KBM-7 (cell line): ENCODE measurements around the gene EFHD1.

Experiments used
- DNase-seq: peaks from one replicate; pipeline ENCODE4 v3.0.0-alpha.2; 2015
- in situ Hi-C: fragments of 300-500 bp; cut with MboI; formaldehyde crosslinking; loops from 2 replicates; pipeline ENCODE4 v1.14.3; 2020; ENCODE audit warnings: low sequenced_read_pairs, low pct_unique_long_range_greater_than_20kb, mixed read lengths

EFHD1 gene

DNA sequence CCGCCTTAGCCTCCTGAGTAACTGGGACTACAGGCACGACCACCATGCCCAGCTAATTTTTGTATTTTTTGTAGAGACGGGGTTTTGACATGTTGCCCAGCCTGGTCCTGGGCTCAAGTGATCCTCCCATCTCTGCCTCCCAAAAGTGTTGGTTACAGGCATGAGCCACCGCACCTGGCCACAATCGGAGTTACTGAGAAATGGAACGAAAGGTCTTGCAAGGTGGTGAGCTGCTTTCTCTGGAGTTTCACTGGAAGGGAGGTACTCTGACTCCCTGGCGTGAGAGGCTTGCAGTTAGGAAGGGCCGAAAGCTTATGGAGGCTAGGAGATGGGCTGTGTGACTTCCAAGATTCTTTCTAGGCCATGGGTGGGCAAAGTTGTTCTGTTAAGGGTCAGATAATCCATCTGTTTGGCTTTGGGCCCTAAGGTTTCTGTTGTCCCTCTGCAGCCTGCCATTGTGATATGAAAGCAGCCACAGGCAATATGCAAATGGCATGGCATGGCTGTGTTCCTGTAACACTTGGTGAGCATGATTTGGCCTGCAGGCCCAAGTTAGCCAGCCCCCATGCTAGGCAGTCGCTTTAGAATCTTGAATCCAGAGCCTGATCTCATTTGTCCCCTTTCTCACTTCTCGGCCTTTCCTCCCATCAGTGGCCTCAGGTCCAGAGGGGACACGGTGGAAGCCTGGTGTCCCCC lies 7.9 kb downstream of the EFHD1 start:
- DNase-seq, result no peak
- in situ Hi-C loops, result no loop called here

DNA sequence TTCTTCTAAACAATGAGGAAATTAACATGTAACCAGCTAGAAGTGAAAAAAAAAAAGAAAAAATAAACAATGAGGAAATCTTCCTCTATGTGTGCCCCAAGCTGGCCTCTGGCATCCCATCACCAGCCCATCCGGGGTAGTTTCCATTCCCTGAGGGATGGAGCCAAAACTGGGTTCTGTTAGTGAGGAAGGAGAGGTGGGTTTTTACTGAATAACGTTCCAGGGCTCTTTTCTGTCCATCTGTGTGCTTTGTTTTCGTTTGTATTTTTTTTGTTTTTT lies 9.7 kb downstream of the EFHD1 start:
- DNase-seq, result no peak
- in situ Hi-C loops, result no loop called here

DNA sequence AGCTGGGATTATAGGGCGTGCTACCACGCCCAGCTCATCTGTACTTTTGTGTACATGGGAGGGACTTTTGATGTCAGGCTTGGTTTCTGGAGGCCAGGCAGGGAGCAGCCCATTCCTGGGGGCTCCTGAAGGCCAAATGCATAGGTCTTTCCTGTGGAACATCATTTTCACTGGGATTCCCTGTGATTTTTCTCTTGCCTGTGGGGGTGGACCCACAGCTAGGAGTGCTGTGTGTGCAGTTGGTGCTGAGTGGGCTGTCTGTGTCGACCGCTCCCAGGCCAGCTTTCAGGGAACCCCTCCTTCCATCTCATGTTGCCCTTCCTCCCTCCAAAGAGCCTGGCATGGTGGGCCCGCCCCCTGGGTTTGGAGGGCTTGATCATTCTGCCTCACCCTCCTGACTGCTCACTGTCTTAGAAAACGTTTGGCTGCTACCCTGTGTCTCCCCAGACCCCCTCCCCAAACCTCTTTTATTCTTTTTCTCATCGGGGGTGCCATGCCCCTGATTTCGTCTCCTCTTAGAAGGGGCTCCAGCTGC lies 10.5 kb downstream of the EFHD1 start:
- in situ Hi-C loops, result no loop called here
- DNase-seq, result no peak

DNA sequence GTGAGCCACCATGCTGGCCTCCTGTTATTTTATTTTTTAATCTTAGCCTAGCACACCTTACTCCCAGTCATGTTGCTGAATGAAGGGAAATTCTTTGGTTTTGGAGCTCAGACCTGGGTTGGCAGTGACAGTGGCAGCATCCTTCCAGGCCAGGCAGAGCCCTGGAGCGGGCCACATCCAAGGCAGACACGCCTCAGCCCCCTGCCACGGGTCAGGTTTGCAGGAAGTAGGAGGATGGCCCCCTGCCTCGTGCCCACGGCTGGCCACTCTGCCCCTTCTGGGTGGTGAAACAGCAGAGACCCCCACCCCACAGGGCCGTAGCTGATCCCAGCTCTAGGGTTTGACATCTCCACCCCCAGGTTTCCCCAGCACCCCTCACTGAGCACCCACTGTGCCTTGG lies 11.7 kb downstream of the EFHD1 start:
- DNase-seq, result no peak
- in situ Hi-C loops, result no loop called here

DNA sequence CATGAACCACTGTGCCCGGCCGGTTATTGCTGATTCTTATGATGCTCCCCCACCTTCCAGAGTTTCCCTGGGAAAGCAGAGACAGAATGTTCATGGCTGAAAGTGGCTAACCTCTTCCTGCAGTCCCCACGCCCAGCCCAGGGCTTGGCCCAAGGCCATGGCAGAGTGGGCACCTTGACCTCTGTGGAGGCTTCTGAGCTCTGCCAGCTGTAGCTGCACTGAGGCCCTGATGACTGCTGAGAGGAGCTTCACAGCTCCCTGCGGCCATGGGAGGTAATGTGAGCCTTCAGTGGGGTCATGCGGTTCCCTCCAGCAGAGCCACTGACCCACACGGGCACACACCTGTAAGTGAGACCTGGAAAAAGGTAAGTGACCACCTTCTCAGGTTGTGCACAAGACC lies 13.3 kb downstream of the EFHD1 start:
- no peak for DNase-seq
- in situ Hi-C loops, result no loop called here

DNA sequence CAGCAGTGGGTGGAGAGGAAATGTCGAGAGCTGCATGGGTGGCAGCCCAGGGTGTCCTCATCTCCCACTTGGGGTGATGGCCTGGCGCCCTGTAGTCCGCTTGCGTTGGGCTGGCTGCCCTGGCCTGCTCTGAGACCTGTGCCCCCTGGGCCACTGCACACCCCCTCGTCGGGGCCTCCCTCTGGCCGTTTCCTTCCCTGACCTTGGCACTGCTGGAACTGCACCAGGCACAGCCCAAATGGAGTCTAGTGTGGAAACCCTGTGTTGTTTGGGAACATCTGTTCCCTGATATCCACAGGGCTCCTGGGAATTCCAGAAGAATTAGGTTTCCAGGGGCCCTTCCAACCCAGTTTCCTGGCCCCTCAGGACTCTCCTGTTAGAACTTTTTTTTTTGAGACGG lies 13.9 kb downstream of the EFHD1 start:
- in situ Hi-C loops, result no loop called here
- DNase-seq, result no peak

DNA sequence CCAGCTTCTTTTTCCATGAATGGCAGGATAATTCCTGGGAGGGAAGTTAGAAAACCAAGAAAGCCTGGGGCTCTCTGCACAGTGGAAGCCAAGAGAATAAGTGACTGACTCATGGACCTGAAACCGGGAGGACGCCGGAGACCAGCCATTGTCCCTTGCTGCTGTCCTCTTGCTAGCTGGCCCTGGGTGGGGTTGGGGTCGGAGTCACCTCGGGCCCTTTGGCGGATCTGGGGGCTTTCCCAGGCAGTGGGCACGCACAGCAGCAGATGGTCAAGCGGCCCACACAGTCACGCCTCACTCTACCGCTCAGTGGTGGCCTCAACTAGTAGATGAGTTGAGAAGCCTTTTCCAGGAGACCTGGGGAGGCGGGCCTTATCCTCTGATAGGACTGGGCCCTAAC lies 15.6 kb downstream of the EFHD1 start:
- in situ Hi-C loops, result no loop called here
- DNase-seq, result no peak

DNA sequence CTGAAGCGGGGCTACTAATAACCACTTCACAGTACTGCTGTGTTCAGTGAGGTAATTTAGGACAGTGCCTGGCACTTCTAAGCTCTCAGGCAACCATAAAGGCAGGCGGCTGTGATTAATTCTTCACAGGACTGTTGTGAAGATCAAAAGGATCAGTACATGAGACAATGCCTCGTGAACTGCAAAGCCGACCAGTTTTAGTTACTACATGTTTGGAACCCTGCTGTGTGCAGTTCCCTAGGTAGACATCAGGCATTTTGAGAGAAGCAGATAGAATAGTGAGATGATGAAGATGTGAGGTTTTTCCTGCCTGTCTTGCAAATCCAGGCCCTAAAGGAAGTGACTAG lies 19.1 kb downstream of the EFHD1 start:
- in situ Hi-C loops, result no loop called here

DNA sequence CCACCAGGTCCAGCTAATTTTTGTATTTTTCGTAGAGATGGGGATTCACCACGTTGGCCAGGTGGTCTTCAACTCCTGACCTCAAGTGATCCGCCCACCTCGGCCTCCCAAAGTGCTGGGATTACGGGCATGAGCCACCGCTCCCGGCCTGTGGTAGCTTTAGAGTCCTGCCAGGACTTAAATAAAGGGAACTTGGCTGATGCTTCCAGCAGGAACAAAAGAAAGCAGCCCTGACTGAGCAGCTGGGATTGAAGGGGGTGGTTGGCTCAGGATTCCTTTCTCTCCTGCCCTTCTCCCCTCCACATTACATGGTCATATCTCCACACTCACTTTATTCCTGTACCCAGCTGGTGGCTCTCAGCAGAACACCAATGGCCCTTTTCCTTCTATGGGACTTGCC lies 20.0 kb downstream of the EFHD1 start:
- in situ Hi-C loops, result no loop called here
- DNase-seq, result no peak

More for the DNA sequence above, 19.1 kb downstream of the EFHD1 start:
- no peak for DNase-seq

DNA sequence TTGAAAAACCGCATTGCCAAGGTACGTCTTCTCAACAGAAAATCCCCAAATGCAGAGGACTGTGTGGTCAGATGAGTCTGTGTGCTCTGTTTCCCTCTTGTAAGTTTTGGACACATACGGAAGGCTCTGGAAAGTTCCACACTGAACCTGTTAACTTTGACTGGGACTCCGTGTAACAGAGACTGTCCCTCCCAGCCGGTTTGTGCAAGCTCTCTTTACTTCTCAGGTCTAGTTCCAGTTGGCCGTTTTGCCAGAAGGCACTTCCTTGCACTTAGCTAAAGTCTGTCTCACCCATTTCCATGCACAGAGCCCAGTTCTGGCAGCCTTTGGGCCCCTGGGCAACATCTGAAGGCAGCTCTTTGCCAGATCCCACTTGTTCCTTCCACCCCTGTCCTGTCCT lies 22.0 kb downstream of the EFHD1 start:
- no peak for DNase-seq
- in situ Hi-C loops, result no loop called here

DNA sequence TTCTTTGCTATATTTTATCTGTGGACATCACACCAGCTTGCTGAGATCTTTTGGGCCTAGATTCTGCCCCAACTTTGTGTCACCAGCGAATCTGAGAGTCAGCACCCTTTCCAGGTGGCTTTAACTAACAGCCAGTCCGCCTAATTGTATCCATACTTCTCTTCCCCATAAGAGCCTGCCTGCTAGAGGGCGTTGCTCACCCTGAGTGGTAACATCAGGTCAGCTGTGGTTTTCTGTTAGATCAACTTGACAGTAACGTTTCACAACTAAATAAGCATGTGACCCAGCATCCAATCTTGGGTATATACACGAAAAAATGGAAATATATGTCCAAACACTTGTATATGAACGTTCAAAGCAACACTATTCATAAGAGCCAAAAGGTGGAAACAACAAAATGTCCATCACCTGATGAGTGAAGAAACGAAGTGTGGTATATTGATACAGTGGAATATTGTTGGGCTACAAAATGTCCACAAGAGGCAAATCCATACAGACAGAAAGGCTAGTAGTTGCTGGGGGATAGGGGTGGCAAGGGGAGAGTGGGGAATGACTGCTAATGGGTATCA lies 24.9 kb downstream of the EFHD1 start:
- DNase-seq, result peak; percentile 26
- in situ Hi-C loops, result no loop called here

DNA sequence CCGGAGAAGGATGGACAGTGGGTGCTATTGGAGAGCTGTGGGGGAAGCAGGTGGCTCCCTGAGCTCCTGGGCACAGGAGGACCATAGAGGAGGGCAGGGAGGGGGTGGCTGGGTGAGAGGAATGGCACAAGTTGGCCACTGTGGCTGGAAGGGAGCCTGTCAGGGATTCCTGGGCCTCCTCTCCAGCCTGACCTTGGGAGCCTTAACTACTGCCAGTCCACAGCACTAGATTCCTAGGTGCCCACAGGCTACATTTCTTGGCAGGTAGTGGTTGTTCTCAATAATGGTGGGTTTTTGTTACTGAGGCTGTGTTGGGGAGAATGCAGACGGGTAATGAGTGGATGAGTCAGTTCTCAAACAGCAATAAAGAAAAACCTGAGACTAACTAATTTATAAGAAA lies 26.0 kb downstream of the EFHD1 start:
- in situ Hi-C loops, result no loop called here
- DNase-seq, result no peak

DNA sequence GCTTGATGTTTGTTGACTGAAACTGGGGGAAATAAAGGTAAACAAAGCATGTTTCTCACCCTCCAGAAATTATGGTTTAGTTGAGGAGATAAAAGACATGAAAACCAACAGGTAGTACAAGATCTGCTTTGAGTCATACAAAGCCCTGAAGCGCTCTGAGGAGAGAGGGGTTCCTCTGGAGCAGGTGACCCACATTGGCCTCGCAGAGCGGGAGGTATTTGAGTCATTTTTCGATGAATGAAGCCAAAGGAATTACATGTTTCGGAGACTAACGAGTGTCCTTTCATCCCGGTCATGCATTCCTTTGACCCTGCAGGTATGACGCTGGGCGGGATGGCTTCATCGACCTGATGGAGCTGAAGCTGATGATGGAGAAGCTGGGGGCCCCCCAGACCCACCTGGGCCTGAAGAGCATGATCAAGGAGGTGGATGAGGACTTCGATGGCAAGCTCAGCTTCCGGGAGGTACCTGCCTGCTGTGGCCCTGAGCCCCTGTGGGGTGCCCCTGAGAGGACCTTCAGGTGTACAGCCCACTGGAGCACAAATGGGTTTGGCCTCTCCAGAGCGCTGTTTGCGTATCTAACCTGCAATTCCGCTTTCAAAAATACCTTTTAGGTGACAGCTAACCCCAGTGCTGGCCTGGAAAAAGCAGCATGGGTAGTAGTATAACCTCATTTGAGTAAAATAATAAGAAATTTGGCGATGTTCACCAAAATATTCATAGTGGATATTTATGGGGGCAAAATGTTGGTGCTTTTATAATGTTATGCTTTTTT lies 29.3 kb downstream of the EFHD1 start:
- in situ Hi-C loops, result no loop called here
- no peak for DNase-seq

DNA sequence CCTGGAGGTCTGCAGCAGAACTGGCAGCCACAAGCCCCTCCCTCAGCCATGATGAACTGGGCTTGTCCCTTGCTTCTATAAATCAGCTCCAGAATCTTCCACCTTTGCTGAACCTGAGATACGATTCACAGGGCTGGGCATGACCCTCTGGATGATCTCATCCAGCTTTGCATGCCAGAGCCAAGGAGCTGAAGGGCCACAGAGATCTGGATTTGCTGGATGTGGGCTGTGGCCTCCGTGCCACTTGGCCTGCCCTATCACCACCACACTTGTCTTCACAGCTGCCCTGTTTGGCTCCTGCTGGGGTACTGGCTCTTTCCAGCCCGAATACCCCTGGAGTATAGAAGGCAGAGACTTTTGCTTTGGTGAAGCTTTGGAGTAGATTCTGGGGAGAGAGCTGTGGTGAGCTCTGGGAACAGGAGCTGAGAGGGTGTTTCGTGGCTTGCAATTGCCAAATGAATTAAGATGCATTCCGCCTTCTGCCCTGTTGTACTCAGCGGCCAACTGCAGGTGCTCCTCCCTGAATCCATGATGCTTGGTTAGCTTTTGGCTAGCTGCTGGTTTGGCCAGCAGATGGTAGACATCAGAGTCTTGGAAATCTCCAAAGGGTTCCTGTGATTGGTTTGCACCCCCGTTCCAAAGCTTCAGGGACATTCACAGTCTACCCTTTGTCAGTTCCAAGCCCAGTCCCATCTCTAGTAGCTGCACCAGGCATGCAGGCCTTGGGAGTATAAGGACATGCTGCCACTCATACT lies 32.8 kb downstream of the EFHD1 start:
- no peak for DNase-seq
- in situ Hi-C loops, result no loop called here

DNA sequence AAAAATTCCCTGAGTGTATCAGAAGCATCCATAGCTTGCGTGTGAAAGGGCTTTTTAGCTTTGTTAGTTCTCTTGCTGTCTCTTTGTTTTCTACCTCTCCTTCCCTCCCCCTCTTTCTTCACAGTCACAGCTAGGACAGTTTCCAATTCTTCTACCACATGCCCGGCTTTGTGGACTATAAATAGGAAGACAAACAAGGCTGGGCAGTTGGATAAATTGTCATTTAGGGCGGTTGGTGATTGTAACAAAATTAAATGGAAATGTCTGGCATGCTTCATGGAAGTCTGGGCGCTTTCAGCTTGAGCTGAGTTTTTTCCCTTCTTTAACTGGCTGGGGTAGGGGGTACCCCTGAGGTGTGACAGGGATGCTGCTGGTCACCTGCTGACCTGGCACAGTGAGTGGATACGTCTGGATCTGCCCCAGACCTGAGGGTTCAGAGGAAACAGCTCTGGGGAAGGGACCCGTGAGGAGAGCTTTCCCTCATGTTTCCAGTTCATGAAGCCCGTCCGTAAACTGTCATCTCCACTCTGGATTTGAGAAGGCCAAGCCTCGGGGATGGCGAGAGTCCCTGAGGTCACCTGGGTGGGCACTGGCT lies 34.7 kb downstream of the EFHD1 start:
- in situ Hi-C loops, result no loop called here
- DNase-seq, result no peak

DNA sequence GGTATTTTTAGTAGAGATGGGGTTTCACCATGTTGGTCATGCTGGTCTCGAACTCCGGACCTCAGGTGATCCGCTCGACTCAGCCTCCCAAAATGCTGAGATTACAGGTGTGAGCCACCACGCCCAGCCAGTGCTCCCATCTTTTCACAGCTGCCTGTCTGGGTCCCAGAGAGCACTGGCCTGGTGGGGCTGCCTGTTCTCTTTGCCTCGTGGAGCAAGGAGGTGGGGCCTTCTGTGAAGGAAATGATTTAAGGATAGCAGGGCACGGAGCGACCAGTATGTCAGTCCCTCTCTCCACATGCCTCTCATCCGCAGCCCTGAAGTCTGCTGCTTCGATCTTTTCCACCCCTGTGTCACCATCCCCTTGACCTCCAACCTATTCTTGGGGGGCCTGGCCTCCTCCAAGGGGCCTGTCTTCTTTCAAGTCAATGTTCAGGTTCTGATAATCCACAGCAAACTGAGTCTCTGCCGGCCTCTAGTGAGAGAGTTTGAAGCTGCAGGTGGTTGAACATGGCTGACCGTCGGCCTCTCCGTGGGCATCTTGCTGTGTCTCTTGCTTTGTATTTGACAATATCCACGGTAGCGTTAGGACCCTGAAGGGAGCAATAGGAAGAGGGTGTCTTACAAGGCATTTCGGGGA lies 35.5 kb downstream of the EFHD1 start:
- in situ Hi-C loops, result no loop called here

DNA sequence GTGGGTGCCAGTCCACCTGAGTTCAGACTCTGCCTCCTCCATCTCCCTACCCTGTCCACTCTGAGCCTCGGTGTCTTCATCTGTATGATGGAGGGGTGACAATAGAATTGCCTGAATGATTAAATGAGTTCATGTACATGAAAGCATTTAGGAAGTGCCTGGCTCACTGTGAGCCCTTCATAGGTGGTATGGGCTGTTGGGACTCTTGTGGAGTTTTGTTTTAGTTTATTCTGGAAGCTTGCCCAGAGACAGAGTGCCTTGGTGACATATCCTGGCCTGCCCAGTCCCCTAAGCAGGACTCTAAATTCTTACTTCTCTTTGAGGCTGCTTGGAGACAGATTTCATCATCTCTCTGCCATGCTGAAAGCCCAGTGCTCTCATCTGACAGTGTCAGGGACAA lies 39.2 kb downstream of the EFHD1 start:
- DNase-seq, result no peak
- in situ Hi-C loops, result no loop called here

More for the DNA sequence above, 35.5 kb downstream of the EFHD1 start:
- peak; percentile 28 for DNase-seq

DNA sequence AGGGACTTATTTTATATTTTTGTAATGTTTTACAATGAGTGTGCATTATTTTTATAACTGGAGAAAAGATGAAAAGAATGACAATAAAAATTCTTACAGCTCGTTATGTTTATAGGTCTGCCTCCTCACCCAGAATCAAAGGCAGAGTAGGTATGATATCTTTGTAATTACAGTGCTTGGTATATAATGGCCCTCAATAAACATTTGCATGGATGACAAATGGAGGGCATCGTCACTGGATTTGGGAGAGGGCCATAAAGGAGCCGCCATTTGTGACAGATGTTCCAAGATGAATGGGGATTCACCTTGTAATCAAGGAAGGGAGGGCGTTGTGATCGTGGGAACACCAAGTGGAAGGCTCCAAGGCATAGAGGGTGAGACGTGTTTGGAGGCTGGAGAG lies 41.1 kb downstream of the EFHD1 start:
- DNase-seq, result no peak
- in situ Hi-C loops, result no loop called here

DNA sequence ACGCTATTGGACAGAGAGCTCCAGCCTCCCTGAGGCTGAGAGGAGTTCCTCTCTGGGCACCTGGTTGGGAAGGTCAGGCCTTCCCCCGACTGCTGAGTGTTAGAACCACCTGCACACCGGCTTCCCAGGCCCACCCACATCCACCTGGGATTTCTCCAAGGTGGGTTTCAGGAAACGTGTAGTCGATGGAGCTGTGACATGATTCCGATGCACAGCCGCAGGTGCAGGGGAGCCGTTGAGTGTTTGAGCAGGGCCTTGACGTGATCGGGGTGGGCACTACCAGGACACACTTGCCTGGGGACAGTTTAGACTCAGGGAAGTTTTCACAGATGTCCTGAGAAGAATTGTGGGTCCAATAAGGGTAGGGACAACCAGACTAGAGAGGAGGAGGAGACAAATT lies 42.0 kb downstream of the EFHD1 start:
- DNase-seq, result no peak
- in situ Hi-C loops, result no loop called here
